Endodermal cell (in vitro differentiated cells): ENCODE data around the gene EDN2. TPM values are rescaled to one million over a fixed set of nuclear protein-coding genes. Genes with fewer than 3 reads are reported as not detected.
A peak's percentile ranks its signal among the peaks of the same experiment; 100 is the strongest.

Source experiments
- DNase-seq: peaks from one replicate; pipeline ENCODE4 v3.0.0-alpha.2; 2017
- H3K27ac ChIP-seq: 2 replicates; pipeline ENCODE4 v1.5.1; 2013; ENCODE audit warnings: mild to moderate bottlenecking, low read depth, low read length, moderate library complexity
- H3K27me3 ChIP-seq: 2 replicates; pipeline ENCODE4 v1.6.1; 2013; ENCODE audit warnings: mild to moderate bottlenecking, low read length, moderate library complexity; ENCODE audit not compliant: insufficient read depth, control insufficient read depth, poor library complexity, severe bottlenecking
- H3K36me3 ChIP-seq: 2 replicates; pipeline ENCODE4 v1.7.0; 2013; ENCODE audit warnings: mild to moderate bottlenecking, low read length, moderate library complexity; ENCODE audit not compliant: control insufficient read depth, insufficient read depth
- H3K4me1 ChIP-seq: one replicate; pipeline ENCODE4 v1.7.0; 2013; ENCODE audit warnings: low read length; ENCODE audit not compliant: control insufficient read depth, insufficient read depth
- H3K4me3 ChIP-seq: 2 replicates; pipeline ENCODE4 v1.5.1; 2013; ENCODE audit warnings: mild to moderate bottlenecking, low read length, moderate library complexity
- H3K9ac ChIP-seq: 2 replicates; pipeline ENCODE4 v1.6.1; 2013; ENCODE audit warnings: mild to moderate bottlenecking, low read length, moderate library complexity; ENCODE audit not compliant: poor library complexity, severe bottlenecking; ENCODE audit errors: extremely low read depth
- H3K9me3 ChIP-seq: 2 replicates; pipeline ENCODE4 v1.6.1; 2013; ENCODE audit warnings: mild to moderate bottlenecking, low read length, moderate library complexity; ENCODE audit not compliant: control insufficient read depth
- H3K27ac Mint-ChIP-seq: 2 replicates; pipeline ENCODE4 v1.8.0; 2020; ENCODE audit warnings: mixed read lengths
- H3K27me3 Mint-ChIP-seq: 2 replicates; pipeline ENCODE4 v1.8.0; 2021; ENCODE audit warnings: mild to moderate bottlenecking, mixed read lengths; ENCODE audit not compliant: insufficient read depth
- H3K36me3 Mint-ChIP-seq: 2 replicates; pipeline ENCODE4 v1.8.0; 2020; ENCODE audit warnings: low read depth, mixed read lengths
- H3K4me1 Mint-ChIP-seq: 2 replicates; pipeline ENCODE4 v1.8.0; 2020; ENCODE audit warnings: mixed read lengths
- H3K4me3 Mint-ChIP-seq: 2 replicates; pipeline ENCODE4 v1.8.0; 2020; ENCODE audit warnings: mild to moderate bottlenecking, moderate library complexity, mixed read lengths
- H3K9me3 Mint-ChIP-seq: 2 replicates; pipeline ENCODE4 v1.8.0; 2020; ENCODE audit warnings: mild to moderate bottlenecking, mixed read lengths
- CTCF ChIP-seq: fragments of 200-600 bp; sonication (generic); conservative IDR thresholded peaks from 2 replicates; pipeline ENCODE4 v1.5.0; 2021; ENCODE audit warnings: antibody characterized with exemption, mild to moderate bottlenecking
- WGBS, 2 experiments: methylation state at CpG; one replicate each; pipeline versions ENCODE4 v1.1.5 to v1.1.7; 2013; ENCODE audit warnings: missing lambda C conversion rate in 2 of 2, mixed read lengths in 1 of 2; ENCODE audit not compliant: insufficient coverage in 1 of 2, insufficient read length in 1 of 2; 5-methylcytosine and 5-hydroxymethylcytosine counted together
- total RNA-seq, 2 donors: library from RNA; stranded (reverse); fragmentation: NEBNext Ultra II Directional in 1 of 2; extraction: Animal tissue kit (Norgen Biotek cat#: 25700) in 1 of 2; gene quantifications; 2 replicates in 1 of 2; 3 replicates in 1 of 2; pipeline ENCODE4 v1.2.1, GENCODE V29; 2021

The EDN2 gene
- total RNA-seq, 2 donors from 2014 or later, result not detected

- WGBS, 2 experiments, result 79 to 85% methylated on average over 5 of the region's 5 CpGs
- Histone ChIP-seq H3K4me1 (peaks cover 7% of the 10 kb centered on the region), H3K9me3 (no peaks in the 10 kb centered on the region), H3K4me3 (no peak overlapping the region), H3K27ac (no peak overlapping the region), H3K9ac (no peak overlapping the region), H3K36me3 (no peaks in the 10 kb centered on the region), H3K27me3 (no peaks in the 10 kb centered on the region)
- no peaks in the 10 kb centered on the region for H3K36me3 Mint-ChIP-seq
- H3K27ac Mint-ChIP-seq, result no peak overlapping the region
- no peak for DNase-seq
- no peaks in the 10 kb centered on the region for H3K9me3 Mint-ChIP-seq
- H3K4me3 Mint-ChIP-seq, result no peak overlapping the region
- TF ChIP-seq CTCF, result no peak
- H3K4me1 Mint-ChIP-seq, result peaks cover 23% of the 10 kb centered on the region
- H3K27me3 Mint-ChIP-seq, result peaks cover 12% of the 10 kb centered on the region
Observed at GRCh38 chr1:41489561-41489960, 5.1 kb upstream of the EDN2 start.

- Mint-ChIP-seq H3K4me1 (peaks cover 23% of the 10 kb centered on the region), H3K36me3 (no peaks in the 10 kb centered on the region), H3K4me3 (no peak overlapping the region), H3K9me3 (no peaks in the 10 kb centered on the region), H3K27me3 (peaks cover 12% of the 10 kb centered on the region), H3K27ac (no peak overlapping the region)
- 83 to 88% methylated on average over 4 to 11 of the region's 11 CpGs for WGBS, 2 experiments
- no peak overlapping the region for H3K27ac ChIP-seq
- H3K4me1 ChIP-seq, result peaks cover 7% of the 10 kb centered on the region
- no peaks in the 10 kb centered on the region for H3K36me3 ChIP-seq
- H3K9ac ChIP-seq, result no peak overlapping the region
- no peak for TF ChIP-seq CTCF
- no peak overlapping the region for H3K4me3 ChIP-seq
- no peaks in the 10 kb centered on the region for H3K9me3 ChIP-seq
- peak; percentile 62 for DNase-seq
- no peaks in the 10 kb centered on the region for H3K27me3 ChIP-seq
Observed at GRCh38 chr1:41488040-41488951, 3.8 kb upstream of the EDN2 start.

- peaks cover 27% of the 10 kb centered on the region for H3K4me1 Mint-ChIP-seq
- H3K4me1 ChIP-seq, result peaks cover 7% of the 10 kb centered on the region
- 35 to 61% methylated on average over 6 to 16 of the region's 16 CpGs for WGBS, 2 experiments
- TF ChIP-seq CTCF, result no peak
- no peaks in the 10 kb centered on the region for H3K36me3 Mint-ChIP-seq
- H3K4me3 Mint-ChIP-seq, result no peak overlapping the region
- peak overlapping the region; percentile 74 for H3K27ac Mint-ChIP-seq
- no peaks in the 10 kb centered on the region for H3K9me3 Mint-ChIP-seq
- H3K27me3 Mint-ChIP-seq, result peaks cover 12% of the 10 kb centered on the region
- peak overlapping the region; percentile 89 for H3K27ac ChIP-seq
- H3K36me3 ChIP-seq, result no peaks in the 10 kb centered on the region
- H3K4me3 ChIP-seq, result no peak overlapping the region
- H3K9ac ChIP-seq, result peak overlapping the region; percentile 34
- no peaks in the 10 kb centered on the region for H3K27me3 ChIP-seq
- H3K9me3 ChIP-seq, result no peaks in the 10 kb centered on the region
- no peak for DNase-seq
Observed at GRCh38 chr1:41487126-41488039, 2.9 kb upstream of the EDN2 start.
